HCT116 (cell line): ENCODE results near the gene OXGR1. TPM values are rescaled to one million over a fixed set of nuclear protein-coding genes. Genes with fewer than 3 reads are reported as not detected.
A peak's percentile ranks its signal among the peaks of the same experiment; 100 is the strongest.

Source experiments
- ATAC-seq: fragments of 200-7000 bp; cut with Tn5 transposase; 2 replicates; pipeline ENCODE4 v1.9.1; 2020; ENCODE audit warnings: mild to moderate bottlenecking, moderate library complexity
- BruUV-seq: library from RNA; stranded (reverse); fragments of 400-500 nt; replicated peaks from 2 replicates; lab custom pipeline; 2021; lab: Mats Ljungman, UMichigan
- CTCF ChIA-PET: fragments of 300-600 bp; sonication (Branson Sonifier 250); formaldehyde crosslinking; loops from one replicate; lab custom pipeline; 2021; ENCODE audit warnings: antibody characterized with exemption; lab: Charles Lee
- POLR2A ChIA-PET: fragments of 300-600, 350-600 bp; sonication (Branson Sonifier 250); formaldehyde crosslinking; loops from one replicate; lab custom pipeline; 2021; ENCODE audit warnings: antibody characterized with exemption; lab: Charles Lee
- RAD21 ChIA-PET, 2 experiments: fragments of 300-600 bp; sonication (Branson Sonifier 250); formaldehyde crosslinking; loops; one replicate each; lab custom pipeline; 2023; ENCODE audit warnings: low total read pairs in 2 of 2; ENCODE audit not compliant: uncharacterized antibody in 2 of 2, unreplicated experiment in 2 of 2, low non-redundant PET in 1 of 2; lab: Charles Lee
- DNase-seq: peaks from one replicate; pipeline ENCODE4 v3.0.0-alpha.2; 2010; ENCODE audit warnings: low read depth, low spot score
- H2AFZ ChIP-seq: fragments of 200-600 bp; shearing (Covaris generic), sonication (generic); 2 replicates; pipeline ENCODE4 v1.6.1; 2017; ENCODE audit warnings: low read depth, mixed run types, mixed read lengths, antibody characterized with exemption, low read length; ENCODE audit not compliant: poor library complexity, severe bottlenecking
- H3K27ac ChIP-seq: 2 replicates; pipeline ENCODE4 v1.5.1; 2012; ENCODE audit warnings: low read depth, low read length
- H3K27me3 ChIP-seq: fragments of 200-600 bp; sonication (generic); 2 replicates; pipeline ENCODE4 v1.6.1; 2016; ENCODE audit warnings: mixed run types, low read length, mixed read lengths; ENCODE audit not compliant: insufficient read depth
- H3K36me3 ChIP-seq, 2 experiments: fragments of 200-500 bp in 1 of 2; fragments of 200-600 bp in 1 of 2; sonication (Bioruptor generic) in 1 of 2; sonication (generic) in 1 of 2; 2 replicates each; pipeline versions ENCODE4 v1.5.1 to v1.6.1; 2014 to 2016; ENCODE audit warnings: low read length in 2 of 2, inconsistent platforms in 1 of 2, mixed read lengths in 1 of 2, mixed run types in 1 of 2; ENCODE audit not compliant: insufficient read depth in 2 of 2, control insufficient read depth in 1 of 2
- H3K4me1 ChIP-seq, 2 experiments: fragments of 200-600 bp in 1 of 2; sonication (generic) in 1 of 2; 2 replicates each; pipeline versions ENCODE4 v1.5.1 to v1.6.1; 2012 to 2017; ENCODE audit warnings: low read length in 2 of 2, inconsistent platforms in 1 of 2, mild to moderate bottlenecking in 1 of 2, mixed read lengths in 1 of 2, mixed run types in 1 of 2, moderate library complexity in 1 of 2; ENCODE audit not compliant: insufficient read depth in 2 of 2, control insufficient read depth in 1 of 2
- H3K4me2 ChIP-seq: fragments of 200-600 bp; sonication (generic); 2 replicates; pipeline ENCODE4 v1.6.1; 2017; ENCODE audit warnings: mixed run types, low read length, mixed read lengths
- H3K4me3 ChIP-seq, 2 experiments: fragments of 200-600 bp in 1 of 2; sonication (generic) in 1 of 2; replicated peaks in 1 of 2; 2 replicates each; pipeline ENCODE4 v1.5.1; 2011 to 2016; ENCODE audit warnings: low read length in 2 of 2, control low read depth in 1 of 2, low read depth in 1 of 2, mild to moderate bottlenecking in 1 of 2, mixed read lengths in 1 of 2, mixed run types in 1 of 2
- H3K79me2 ChIP-seq: fragments of 200-600 bp; sonication (generic); 2 replicates; pipeline ENCODE4 v1.6.1; 2017; ENCODE audit warnings: mild to moderate bottlenecking, mixed run types, low read length, moderate library complexity, mixed read lengths; ENCODE audit not compliant: insufficient read depth
- H3K9ac ChIP-seq: fragments of 200-600 bp; sonication (generic); 2 replicates; pipeline ENCODE4 v1.6.1; 2016; ENCODE audit warnings: low read length, mixed read lengths
- H3K9me2 ChIP-seq: fragments of 200-600 bp; sonication (generic), shearing (Covaris generic); 2 replicates; pipeline ENCODE4 v1.6.1; 2017; ENCODE audit warnings: mixed run types, mild to moderate bottlenecking, moderate library complexity; ENCODE audit not compliant: insufficient read depth
- H3K9me3 ChIP-seq, 2 experiments: fragments of 200-500 bp in 1 of 2; fragments of 200-600 bp in 1 of 2; sonication (Bioruptor generic) in 1 of 2; sonication (generic) in 1 of 2; 2 replicates each; pipeline ENCODE4 v1.6.1; 2014 to 2017; ENCODE audit warnings: low read length in 2 of 2, mixed read lengths in 2 of 2, inconsistent platforms in 1 of 2, low read depth in 1 of 2, mild to moderate bottlenecking in 1 of 2, mixed run types in 1 of 2, moderate library complexity in 1 of 2; ENCODE audit not compliant: control insufficient read depth in 1 of 2, insufficient read depth in 1 of 2
- H4K20me1 ChIP-seq: fragments of 200-600 bp; sonication (generic), shearing (Covaris generic); 2 replicates; pipeline ENCODE4 v1.6.1; 2017; ENCODE audit warnings: mixed run types, mild to moderate bottlenecking, moderate library complexity; ENCODE audit not compliant: insufficient read depth
- ATF3 ChIP-seq: IDR thresholded peaks from 2 replicates; pipeline ENCODE4 v1.6.1; 2012
- CBX3 ChIP-seq: IDR thresholded peaks from 2 replicates; pipeline ENCODE4 v1.6.1; 2012; ENCODE audit warnings: low read depth
- EZH2 ChIP-seq: fragments of 200-600 bp; sonication (generic); IDR thresholded peaks from 2 replicates; pipeline ENCODE4 v1.6.1; 2017; ENCODE audit warnings: antibody characterized with exemption, mixed run types
- EZH2phosphoT487 ChIP-seq: fragments of 200-600 bp; IDR thresholded peaks from 2 replicates; pipeline ENCODE4 v1.6.1; 2018; ENCODE audit warnings: antibody characterized with exemption, borderline replicate concordance
- FOSL1 ChIP-seq: IDR thresholded peaks from 2 replicates; pipeline ENCODE4 v1.6.1; 2012; ENCODE audit warnings: low read depth
- MAX ChIP-seq: IDR thresholded peaks from 2 replicates; pipeline ENCODE4 v1.6.1; 2012
- RAD21 ChIP-seq: IDR thresholded peaks from 2 replicates; pipeline ENCODE4 v1.6.1; 2012; ENCODE audit warnings: low read depth, mild to moderate bottlenecking
- SP1 ChIP-seq: IDR thresholded peaks from 2 replicates; pipeline ENCODE4 v1.6.1; 2012; ENCODE audit warnings: low read depth
- TCF7L2 ChIP-seq: IDR thresholded peaks from 2 replicates; pipeline ENCODE4 v1.7.0; 2011; ENCODE audit warnings: borderline replicate concordance, inconsistent platforms; ENCODE audit not compliant: insufficient read depth, insufficient read length; ENCODE audit errors: extremely low read depth
- ZFX ChIP-seq: fragments of 450-650 bp; IDR thresholded peaks from 2 replicates; pipeline ENCODE4 v1.6.1; 2017
- ZNF274 ChIP-seq: fragments of 200-500 bp; sonication (Bioruptor generic); IDR thresholded peaks from 2 replicates; pipeline ENCODE4 v1.6.1; 2014; ENCODE audit warnings: mild to moderate bottlenecking, low read depth, low read length, inconsistent platforms
- intact Hi-C: fragments of 100-400 bp; cut with micrococcal nuclease; formaldehyde crosslinking; loops from 2 replicates; pipeline ENCODE4 v1.10.0; 2022
- total RNA-seq: library from RNA; stranded (reverse); gene quantifications from one replicate; pipeline ENCODE4 v1.2.1, GENCODE V29; 2021; ENCODE audit not compliant: unreplicated experiment

The OXGR1 gene
- total RNA-seq, 1 experiment from 2014 or later = not detected

GRCh38 chr13:96946709-96947311, 47.5 kb downstream of the OXGR1 start:
- ChIA-PET POLR2A (no interaction called here), CTCF (no interaction called here), RAD21 (no interaction called here)
- H3K27ac ChIP-seq = no peak overlapping the region
- no TSS peak for BruUV-seq
- H3K9me2 ChIP-seq = no peaks in the 10 kb centered on the region
- no peaks in the 10 kb centered on the region for H3K4me1 ChIP-seq
- no peaks in the 10 kb centered on the region for H3K9me3 ChIP-seq
- peaks cover 1% of the 10 kb centered on the region; the same call in 1 of the 2 replicates for H3K27me3 ChIP-seq
- H3K9ac ChIP-seq = no peak overlapping the region
- no peaks in the 10 kb centered on the region for H4K20me1 ChIP-seq
- ATAC-seq (0 out of 2 replicates have a peak, but pooled peaks have one; percentile 17), DNase-seq (no peak)
- no peaks in the 10 kb centered on the region for H3K79me2 ChIP-seq
- intact Hi-C loops = no loop called here
- H3K4me3 ChIP-seq = no peak overlapping the region
- no peak overlapping the region for H2AFZ ChIP-seq
- H3K4me2 ChIP-seq = no peak overlapping the region
- TF ChIP-seq MAX (no peak), FOSL1 (no peak), EZH2phosphoT487 (no peak), ATF3 (no peak), ZFX (no peak), SP1 (no peak), EZH2 (no peak), TCF7L2 (peak; percentile 43)
- no peaks in the 10 kb centered on the region for H3K36me3 ChIP-seq

GRCh38 chr13:96940961-96941360, 53.3 kb downstream of the OXGR1 start:
- H3K9ac ChIP-seq = no peak overlapping the region
- H4K20me1 ChIP-seq = no peaks in the 10 kb centered on the region
- peaks cover 36% of the 10 kb centered on the region for H3K27me3 ChIP-seq
- TF ChIP-seq CBX3 = no peak
- no peak for TF ChIP-seq RAD21
- TF ChIP-seq ZNF274 = no peak
- intact Hi-C loops = no loop called here
- POLR2A ChIA-PET = no interaction called here
- no peak overlapping the region for H3K4me3 ChIP-seq
- no peak for DNase-seq
- no peaks in the 10 kb centered on the region for H3K79me2 ChIP-seq
- no peak overlapping the region for H3K4me2 ChIP-seq
- CTCF ChIA-PET = no interaction called here
- no peaks in the 10 kb centered on the region for H3K4me1 ChIP-seq
- no peak for ATAC-seq
- H3K36me3 ChIP-seq = no peaks in the 10 kb centered on the region
- H3K27ac ChIP-seq = no peak overlapping the region
- RAD21 ChIA-PET = no interaction called here
- H3K9me3 ChIP-seq = no peaks in the 10 kb centered on the region
- no TSS peak for BruUV-seq
- H2AFZ ChIP-seq = no peak overlapping the region
- H3K9me2 ChIP-seq = no peaks in the 10 kb centered on the region
